ENCODE results near the gene BAZ1B. TPM values are rescaled to one million over a fixed set of nuclear protein-coding genes. Genes with fewer than 3 reads are reported as not detected.

Gene BAZ1B
- total and polyA plus RNA-seq, 9 of the 15 experiments (the other 6 are each of a cell fraction or from before 2014, with no cell fraction given): 15.0 to 134 (median 79.5) TPM

- TF ChIP-seq BCLAF1 (IDR thresholded peaks at IDR 0.05; ENCODE audit: borderline replicate concordance in 1 of 2, control insufficient read depth in 1 of 2, low read depth in 2 of 2, low read length in 1 of 2): no peak
- no peak for TF ChIP-seq ZNF584 (CRISPR knock-in tag; IDR thresholded peaks at IDR 0.05; ENCODE audit: low read depth)
Observed at GRCh38 chr7:73504017-73504416, 18.1 kb downstream of the BAZ1B start (continued).

GRCh38 chr7:73503229-73503628 is 18.9 kb downstream of the BAZ1B start:
- no peak for FAIRE-seq
- Histone ChIP-seq H3K9me1 (ENCODE audit: control insufficient read depth, insufficient read depth, low read length) (peaks cover 5% of the 10 kb centered on the region), H2AFZ (ENCODE audit: low read depth, low read length) (no peak overlapping the region), H3K9ac (ENCODE audit: insufficient read depth in 1 of 2, low read depth in 2 of 2, low read length in 2 of 2) (no peak overlapping the region), H3K4me3 (no peak overlapping the region), H3K27ac (ENCODE audit: extremely low read depth, low read depth, low read length) (no peak overlapping the region), H4K20me1 (replicated peaks; ENCODE audit: control insufficient read depth, insufficient read depth, low read length) (peaks cover 9% of the 10 kb centered on the region; the same call in 1 of the 2 replicates), H3K9me3 (replicated peaks; ENCODE audit: control insufficient read depth, insufficient read depth, low read depth, low read length) (no peaks in the 10 kb centered on the region), H3K4me1 (replicated peaks in 1 of 2; ENCODE audit: control insufficient read depth in 2 of 2, insufficient read depth in 2 of 2, low read length in 2 of 2) (no peaks in the 10 kb centered on the region; a peak in 1 of 5 replicates), H3K4me2 (ENCODE audit: insufficient read depth, low read length) (no peak overlapping the region), H3K36me3 (ENCODE audit: control insufficient read depth, insufficient read depth, low read length) (peaks cover 93% of the 10 kb centered on the region), H3K79me2 (ENCODE audit: control insufficient read depth, insufficient read depth, low read length) (peaks cover 53% of the 10 kb centered on the region), H3K27me3 (ENCODE audit: control insufficient read depth in 2 of 2, insufficient read depth in 2 of 2, low read length in 2 of 2) (no peaks in the 10 kb centered on the region)
- no peak for ATAC-seq
- in situ Hi-C loops (cut with MboI) (no loop called here), intact Hi-C loops (cut with micrococcal nuclease) (no loop called here)
- CTCF ChIA-PET (ENCODE audit: low intra/inter-chr PET ratio): no interaction called here
- WGBS (ENCODE audit: insufficient coverage, low coverage, missing lambda C conversion rate): 98% methylated on average over 5 of the region's 5 CpGs
- POLR2A ChIA-PET: interaction anchor here (1.1 to 2.4 kb wide), 3 partner anchors 12 to 19 kb away, joined by 3 to 14 read pairs (median 3); partner anchors contain the start of gene BAZ1B
- BruUV-seq (replicated peaks): no TSS peak
- DNase-seq (ENCODE audit: extremely low read depth in 1 of 4, low spot score in 3 of 4): no peak
- no peak for TF ChIP-seq ZNF140 (CRISPR knock-in tag; IDR thresholded peaks at IDR 0.05)
- no peak for TF ChIP-seq EZH2 (IDR thresholded peaks at IDR 0.05; ENCODE audit: borderline replicate concordance, low read depth, low read length)
- no peak for TF ChIP-seq ZNF444 (CRISPR knock-in tag; IDR thresholded peaks at IDR 0.05)
- TF ChIP-seq PHB (CRISPR knock-in tag; IDR thresholded peaks at IDR 0.05): no peak
